Fibroblast of lung (primary cell): Measurements from ENCODE around the gene FIP1L1. TPM values are rescaled to one million over a fixed set of nuclear protein-coding genes. Genes with fewer than 3 reads are reported as not detected.

Experiments
- DNase-seq, 2 donors: peaks; one replicate each; pipeline versions ENCODE4 v3.0.0 to v3.0.0-alpha.2; 2010; ENCODE audit warnings: low read depth in 2 of 2
- H2AFZ ChIP-seq: 2 replicates; pipeline ENCODE4 v1.5.1; 2012; ENCODE audit warnings: low read length, control low read depth, inconsistent platforms
- H3K27ac ChIP-seq: 2 replicates; pipeline ENCODE4 v1.5.1; 2011; ENCODE audit warnings: low read length, control low read depth; ENCODE audit not compliant: insufficient read depth
- H3K27me3 ChIP-seq: 2 replicates; pipeline ENCODE4 v1.5.1; 2011; ENCODE audit warnings: mild to moderate bottlenecking, low read length; ENCODE audit not compliant: control insufficient read depth, insufficient read depth
- H3K36me3 ChIP-seq: 2 replicates; pipeline ENCODE4 v1.5.1; 2011; ENCODE audit warnings: low read length; ENCODE audit not compliant: control insufficient read depth, insufficient read depth
- H3K4me1 ChIP-seq: 2 replicates; pipeline ENCODE4 v1.5.1; 2011; ENCODE audit warnings: low read length; ENCODE audit not compliant: control insufficient read depth, insufficient read depth; ENCODE audit errors: extremely low read depth
- H3K4me2 ChIP-seq: 2 replicates; pipeline ENCODE4 v1.5.1; 2011; ENCODE audit warnings: low read length, control low read depth; ENCODE audit not compliant: insufficient read depth; ENCODE audit errors: extremely low read depth
- H3K4me3 ChIP-seq, 4 experiments: fragments of 200-600 bp in 1 of 4; sonication (generic) in 1 of 4; replicated peaks in 1 of 4; 2 replicates each; pipeline ENCODE4 v1.5.1; 2011 to 2016; ENCODE audit warnings: low read length in 4 of 4, low read depth in 3 of 4, mild to moderate bottlenecking in 3 of 4, control low read depth in 2 of 4, inconsistent platforms in 1 of 4, mixed read lengths in 1 of 4; ENCODE audit not compliant: insufficient read depth in 1 of 4; ENCODE audit errors: control extremely low read depth in 1 of 4
- H3K79me2 ChIP-seq: 2 replicates; pipeline ENCODE4 v1.5.1; 2012; ENCODE audit warnings: mild to moderate bottlenecking, low read length, inconsistent platforms; ENCODE audit not compliant: control insufficient read depth, insufficient read depth
- H3K9ac ChIP-seq: 2 replicates; pipeline ENCODE4 v1.5.1; 2011; ENCODE audit warnings: mild to moderate bottlenecking, low read length, control low read depth; ENCODE audit not compliant: insufficient read depth
- H3K9me3 ChIP-seq: 2 replicates; pipeline ENCODE4 v1.5.1; 2012; ENCODE audit warnings: low read depth, low read length; ENCODE audit not compliant: control insufficient read depth, insufficient read depth
- H4K20me1 ChIP-seq: 2 replicates; pipeline ENCODE4 v1.5.1; 2011; ENCODE audit warnings: low read length; ENCODE audit not compliant: control insufficient read depth, insufficient read depth; ENCODE audit errors: extremely low read depth
- EZH2 ChIP-seq: IDR thresholded peaks from 2 replicates; pipeline ENCODE4 v1.5.1; 2012; ENCODE audit warnings: low read length, control low read depth, mild to moderate bottlenecking; ENCODE audit errors: missing control alignments
- polyA plus RNA-seq, 2 donors: library from polyadenylated mRNA; depleted of rRNA in 1 of 2; stranded (reverse) in 1 of 2; unstranded in 1 of 2; fragments of >200 nt; gene quantifications; 2 replicates each; pipeline ENCODE4 v1.2.1, GENCODE V29; 2011 to 2012; ENCODE audit warnings: missing spikeins in 1 of 2
- total RNA-seq: library from RNA; depleted of rRNA; stranded (reverse); fragments of >200 nt; gene quantifications from 2 replicates; pipeline ENCODE4 v1.2.1, GENCODE V29; 2014
- TF ChIP-seq, protein P1 (sequence below), 2 donors: IDR thresholded peaks in 1 of 2; conservative IDR thresholded peaks in 1 of 2; 1 replicate in 1 of 2; 2 replicates in 1 of 2; pipeline ENCODE4 v1.5.1; 2011 to 2012; ENCODE audit warnings: low read length in 2 of 2, control low read depth in 1 of 2, inconsistent platforms in 1 of 2, low read depth in 1 of 2, mild to moderate bottlenecking in 1 of 2

FIP1L1 gene
- total and polyA plus RNA-seq, 2 donors (not counting 1 experiment from before 2014, with no cell fraction given): 22.3 to 98.3 TPM

DNA sequence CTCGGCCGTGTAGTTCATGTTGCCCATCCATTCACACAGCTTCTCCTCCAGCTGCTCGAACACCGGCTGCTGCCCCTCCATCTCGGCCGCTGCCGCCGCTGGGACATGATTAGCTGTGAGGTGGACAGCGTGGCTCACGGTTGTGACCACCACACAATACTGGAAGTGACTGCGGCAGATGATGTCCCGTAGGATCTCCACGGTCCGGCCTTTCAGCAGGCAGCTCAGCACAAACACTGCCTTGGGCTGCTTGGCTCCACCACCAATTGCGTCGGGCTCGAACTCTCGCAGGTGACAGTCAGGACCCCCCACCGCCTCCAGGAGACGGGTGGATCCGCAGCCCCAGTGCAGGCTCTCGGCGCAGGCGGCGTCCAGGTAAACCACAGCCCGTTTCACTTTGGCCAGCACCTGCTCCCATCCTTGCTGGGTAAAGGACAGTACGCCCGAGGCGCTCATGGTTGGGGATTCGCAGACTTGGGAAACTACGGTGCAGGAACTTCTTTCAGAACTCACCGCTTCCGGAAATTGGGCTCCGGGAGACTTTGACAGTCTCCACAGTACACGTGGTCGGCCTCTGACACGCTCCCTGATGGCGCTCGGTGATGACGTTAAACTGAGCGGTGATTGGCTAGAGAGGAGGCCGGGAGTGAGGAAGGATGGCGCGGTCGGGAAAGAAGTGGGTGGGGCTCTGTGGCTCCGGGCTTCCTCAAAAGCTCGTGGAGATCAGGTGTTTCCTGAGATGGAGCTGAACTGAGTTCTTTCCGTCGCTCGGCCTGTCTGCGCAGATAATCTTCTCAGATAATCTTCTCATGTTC is 11.7 kb upstream of the FIP1L1 start, which contains the start of gene SCFD2:
SCFD2 (minus strand) TSS at position 576 of the 815 bp plus-strand sequence.
- Histone ChIP-seq H3K79me2 (peaks cover 50% of the 10 kb centered on the region), H2AFZ (peak within 1 kb of the TSS; percentile 81), H3K9ac (peak within 1 kb of the TSS; percentile 64), H3K27ac (peak within 1 kb of the TSS; percentile 62), H3K4me2 (peak within 1 kb of the TSS; percentile 89), H3K36me3 (no peaks in the 10 kb centered on the region), H3K9me3 (no peaks in the 10 kb centered on the region), H3K4me3 (peak within 1 kb of the TSS; percentile 89 to 98 (median 94)), H3K27me3 (no peaks in the 10 kb centered on the region), H3K4me1 (no peaks in the 10 kb centered on the region), H4K20me1 (no peaks in the 10 kb centered on the region)
- DNase-seq: peak; percentile 96 to 97
- no peak for TF ChIP-seq EZH2
- TF ChIP-seq, protein P1, sequence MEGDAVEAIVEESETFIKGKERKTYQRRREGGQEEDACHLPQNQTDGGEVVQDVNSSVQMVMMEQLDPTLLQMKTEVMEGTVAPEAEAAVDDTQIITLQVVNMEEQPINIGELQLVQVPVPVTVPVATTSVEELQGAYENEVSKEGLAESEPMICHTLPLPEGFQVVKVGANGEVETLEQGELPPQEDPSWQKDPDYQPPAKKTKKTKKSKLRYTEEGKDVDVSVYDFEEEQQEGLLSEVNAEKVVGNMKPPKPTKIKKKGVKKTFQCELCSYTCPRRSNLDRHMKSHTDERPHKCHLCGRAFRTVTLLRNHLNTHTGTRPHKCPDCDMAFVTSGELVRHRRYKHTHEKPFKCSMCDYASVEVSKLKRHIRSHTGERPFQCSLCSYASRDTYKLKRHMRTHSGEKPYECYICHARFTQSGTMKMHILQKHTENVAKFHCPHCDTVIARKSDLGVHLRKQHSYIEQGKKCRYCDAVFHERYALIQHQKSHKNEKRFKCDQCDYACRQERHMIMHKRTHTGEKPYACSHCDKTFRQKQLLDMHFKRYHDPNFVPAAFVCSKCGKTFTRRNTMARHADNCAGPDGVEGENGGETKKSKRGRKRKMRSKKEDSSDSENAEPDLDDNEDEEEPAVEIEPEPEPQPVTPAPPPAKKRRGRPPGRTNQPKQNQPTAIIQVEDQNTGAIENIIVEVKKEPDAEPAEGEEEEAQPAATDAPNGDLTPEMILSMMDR (conservative IDR thresholded peaks at IDR 0.05 in 1 of 2, IDR thresholded peaks at IDR 0.05 in 1 of 2; ENCODE audit: low read depth in 1 of 2, low read length in 2 of 2): no peak

DNA sequence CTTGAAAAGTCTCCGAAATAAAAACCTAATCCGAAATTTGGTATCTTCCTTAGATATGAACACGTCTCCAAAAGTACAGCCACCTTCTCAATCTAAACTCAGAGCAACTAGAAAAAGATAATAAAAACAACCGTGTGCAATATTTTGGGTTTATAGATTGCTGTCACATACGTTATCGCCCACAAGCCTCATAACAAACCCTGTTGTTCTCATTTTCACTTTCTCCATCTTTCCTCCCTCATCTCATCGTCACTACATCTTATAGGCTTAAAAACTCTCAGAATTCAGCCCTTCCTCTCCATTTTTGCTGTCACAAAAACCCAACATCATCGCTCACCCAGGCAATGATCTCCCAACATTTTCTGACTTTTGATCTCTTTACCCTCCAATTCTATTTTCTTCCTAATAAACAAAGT is 11.1 kb upstream of the FIP1L1 start:
- Histone ChIP-seq H4K20me1 (no peaks in the 10 kb centered on the region), H2AFZ (peak overlapping the region; percentile 72), H3K79me2 (peaks cover 44% of the 10 kb centered on the region), H3K36me3 (no peaks in the 10 kb centered on the region), H3K4me2 (peak overlapping the region; percentile 89), H3K9me3 (no peaks in the 10 kb centered on the region), H3K27ac (peak overlapping the region; percentile 28), H3K4me1 (no peaks in the 10 kb centered on the region), H3K27me3 (no peaks in the 10 kb centered on the region), H3K4me3 (peak overlapping the region; percentile 89 to 98 (median 94)), H3K9ac (no peak overlapping the region)
- DNase-seq: no peak
- TF ChIP-seq EZH2: no peak
- TF ChIP-seq, protein P1 (conservative IDR thresholded peaks at IDR 0.05 in 1 of 2, IDR thresholded peaks at IDR 0.05 in 1 of 2; ENCODE audit: low read depth in 1 of 2, low read length in 2 of 2): no peak

DNA sequence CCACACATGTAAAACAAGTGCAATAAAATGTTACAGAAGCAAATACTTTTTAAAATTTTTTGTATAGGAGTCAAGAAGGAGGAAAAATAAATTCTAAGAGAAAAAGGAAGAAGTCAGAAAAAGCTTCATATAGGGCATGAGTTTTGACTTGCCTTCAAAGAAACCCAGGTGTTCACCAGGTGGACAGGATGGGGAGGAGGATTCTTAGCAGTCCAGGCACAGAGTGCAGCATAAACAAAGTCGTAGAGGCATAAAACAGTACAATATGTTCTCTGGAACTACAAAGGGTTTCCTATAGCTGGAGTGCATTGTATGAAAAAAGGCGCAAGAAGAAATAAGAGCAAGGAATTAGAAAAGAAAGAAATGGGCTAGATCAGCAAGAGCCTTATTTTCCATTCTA is 9.7 kb upstream of the FIP1L1 start:
- Histone ChIP-seq H3K9me3 (no peaks in the 10 kb centered on the region), H3K4me1 (no peaks in the 10 kb centered on the region), H3K4me2 (no peak overlapping the region), H2AFZ (no peak overlapping the region), H3K36me3 (no peaks in the 10 kb centered on the region), H3K27ac (no peak overlapping the region), H4K20me1 (no peaks in the 10 kb centered on the region), H3K4me3 (no peak overlapping the region), H3K27me3 (no peaks in the 10 kb centered on the region), H3K9ac (no peak overlapping the region), H3K79me2 (peaks cover 31% of the 10 kb centered on the region)
- TF ChIP-seq, protein P1 (conservative IDR thresholded peaks at IDR 0.05 in 1 of 2, IDR thresholded peaks at IDR 0.05 in 1 of 2; ENCODE audit: low read depth in 1 of 2, low read length in 2 of 2): no peak
- TF ChIP-seq EZH2: no peak
- DNase-seq: no peak
